Measurements from ENCODE around the gene LRRC74A.

GRCh38 chr14:76806446-76806845, 19.8 kb upstream of the LRRC74A start:
- no peak for TF ChIP-seq CTCF (IDR thresholded peaks at IDR 0.05; ENCODE audit: low read depth, low read length, poor library complexity, severe bottlenecking)
- TF ChIP-seq EZH2phosphoT487 (IDR thresholded peaks at IDR 0.05; ENCODE audit: borderline replicate concordance, low read length), result no peak

Data from DOHH2 (cell line).